NCI-H510A treated with DMSO at 0.1 percent for 48 hours (cell line): Measurements from ENCODE around the gene BAZ1A.

Source experiments
- DNase-seq: peaks from one replicate; lab custom pipeline; 2025; lab: John Stamatoyannopoulos, UW

Gene BAZ1A

GRCh38 chr14:34721129-34721528, 154.0 kb downstream of the BAZ1A start:
- DNase-seq = no peak

- DNase-seq = no peak
Observed at GRCh38 chr14:34718750-34719304, 156.3 kb downstream of the BAZ1A start.

- no peak for DNase-seq
Observed at GRCh38 chr14:34715127-34715863, 159.9 kb downstream of the BAZ1A start.

- DNase-seq = peak; percentile 76
Observed at GRCh38 chr14:34714320-34715126, 160.6 kb downstream of the BAZ1A start, which contains the start of gene CFL2. Gene CFL2 (minus strand): TSS chr14:34714593. CDS start chr14:34714540, 53 bp downstream.

GRCh38 chr14:34713681-34714319, 161.4 kb downstream of the BAZ1A start:
- peak; percentile 5 for DNase-seq

GRCh38 chr14:34713122-34713680, 162.0 kb downstream of the BAZ1A start:
- DNase-seq = no peak

GRCh38 chr14:34711796-34712712, 163.1 kb downstream of the BAZ1A start:
- no peak for DNase-seq

GRCh38 chr14:34711169-34711568, 164.0 kb downstream of the BAZ1A start:
- DNase-seq = no peak

GRCh38 chr14:34710744-34711143, 164.4 kb downstream of the BAZ1A start:
- DNase-seq = no peak

- DNase-seq = no peak
Observed at GRCh38 chr14:34710006-34710405, 165.2 kb downstream of the BAZ1A start.

- no peak for DNase-seq
Observed at GRCh38 chr14:34707722-34708121, 167.4 kb downstream of the BAZ1A start.
